Dedifferentiated amniotic fluid mesenchymal stem cell (primary cell): ENCODE results near the gene EXD3.

ENCODE experiments used
- DNase-seq: peaks from one replicate; pipeline ENCODE4 v3.0.0-alpha.2; 2016; ENCODE audit errors: extremely low spot score

Gene EXD3

GRCh38 chr9:137306066-137306849 lies 116.7 kb downstream of the EXD3 start:
- no peak for DNase-seq

GRCh38 chr9:137305798-137306065 lies 117.2 kb downstream of the EXD3 start:
- DNase-seq: no peak

GRCh38 chr9:137305060-137305797 lies 117.7 kb downstream of the EXD3 start:
- DNase-seq: no peak

GRCh38 chr9:137304383-137305059 lies 118.4 kb downstream of the EXD3 start:
- no peak for DNase-seq

- no peak for DNase-seq
Observed at GRCh38 chr9:137303893-137304382, 119.0 kb downstream of the EXD3 start.

GRCh38 chr9:137303151-137303892 lies 119.6 kb downstream of the EXD3 start:
- no peak for DNase-seq

- DNase-seq: no peak
Observed at GRCh38 chr9:137302449-137303150, 120.4 kb downstream of the EXD3 start.

- DNase-seq: no peak
Observed at GRCh38 chr9:137302118-137302448, 120.9 kb downstream of the EXD3 start, which contains the start of gene NRARP. TSS of gene NRARP (minus strand) at chr9:137302271. CDS start at chr9:137301928, 343 bp downstream.

- DNase-seq: no peak
Observed at GRCh38 chr9:137301081-137301947, 121.6 kb downstream of the EXD3 start.

- DNase-seq: no peak
Observed at GRCh38 chr9:137300567-137301080, 122.3 kb downstream of the EXD3 start.

- no peak for DNase-seq
Observed at GRCh38 chr9:137299938-137300337, 123.0 kb downstream of the EXD3 start.

- no peak for DNase-seq
Observed at GRCh38 chr9:137299203-137299565, 123.8 kb downstream of the EXD3 start.

GRCh38 chr9:137298401-137299202 lies 124.4 kb downstream of the EXD3 start:
- no peak for DNase-seq

- no peak for DNase-seq
Observed at GRCh38 chr9:137297966-137298365, 125.0 kb downstream of the EXD3 start.

GRCh38 chr9:137296670-137297664 lies 126.0 kb downstream of the EXD3 start:
- no peak for DNase-seq

- no peak for DNase-seq
Observed at GRCh38 chr9:137295849-137296669, 126.9 kb downstream of the EXD3 start.

GRCh38 chr9:137295238-137295811 lies 127.6 kb downstream of the EXD3 start:
- no peak for DNase-seq
